ENCODE data around the gene TASP1.
A peak's percentile ranks its signal among the peaks of the same experiment; 100 is the strongest.
"Not testable (repeated sequence)": the region's sequence is repeated elsewhere in the genome, so short reads cannot be mapped to it uniquely, and the experiment has no call there.

Gene TASP1

DNA sequence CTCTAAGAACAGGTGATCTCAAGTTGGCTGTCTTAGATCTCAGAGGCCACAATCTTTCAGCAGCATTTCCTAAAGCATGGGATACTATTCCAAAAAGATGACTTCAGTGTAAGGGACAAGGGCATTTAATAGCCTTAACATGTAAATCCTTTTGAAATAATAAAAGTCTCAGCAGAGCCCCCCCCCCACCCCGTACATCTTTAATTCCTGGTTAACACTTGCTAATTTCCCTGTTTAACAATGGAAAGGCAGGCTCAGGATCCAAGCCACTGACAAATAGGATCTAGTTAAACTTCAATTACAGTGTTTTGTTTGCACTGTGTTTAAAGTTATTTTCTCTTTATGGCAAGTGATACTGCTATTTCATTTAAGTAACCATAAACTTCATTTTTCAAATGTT, 12.0 kb downstream of the TASP1 start:
- H3K27me3 Mint-ChIP-seq, result no peaks in the 10 kb centered on the region
- H3K27ac Mint-ChIP-seq, result no peak overlapping the region
- peaks cover 3% of the 10 kb centered on the region in 2 donors for H3K4me1 Mint-ChIP-seq (ENCODE audit: low read depth in 2 of 2)
- peaks cover 20% of the 10 kb centered on the region for H3K36me3 Mint-ChIP-seq (ENCODE audit: insufficient read depth)
- ATAC-seq (replicated peaks) (no peak), DNase-seq (no peak)
- H3K9me3 Mint-ChIP-seq, result no peaks in the 10 kb centered on the region
- no peak overlapping the region for H3K4me3 Mint-ChIP-seq

DNA sequence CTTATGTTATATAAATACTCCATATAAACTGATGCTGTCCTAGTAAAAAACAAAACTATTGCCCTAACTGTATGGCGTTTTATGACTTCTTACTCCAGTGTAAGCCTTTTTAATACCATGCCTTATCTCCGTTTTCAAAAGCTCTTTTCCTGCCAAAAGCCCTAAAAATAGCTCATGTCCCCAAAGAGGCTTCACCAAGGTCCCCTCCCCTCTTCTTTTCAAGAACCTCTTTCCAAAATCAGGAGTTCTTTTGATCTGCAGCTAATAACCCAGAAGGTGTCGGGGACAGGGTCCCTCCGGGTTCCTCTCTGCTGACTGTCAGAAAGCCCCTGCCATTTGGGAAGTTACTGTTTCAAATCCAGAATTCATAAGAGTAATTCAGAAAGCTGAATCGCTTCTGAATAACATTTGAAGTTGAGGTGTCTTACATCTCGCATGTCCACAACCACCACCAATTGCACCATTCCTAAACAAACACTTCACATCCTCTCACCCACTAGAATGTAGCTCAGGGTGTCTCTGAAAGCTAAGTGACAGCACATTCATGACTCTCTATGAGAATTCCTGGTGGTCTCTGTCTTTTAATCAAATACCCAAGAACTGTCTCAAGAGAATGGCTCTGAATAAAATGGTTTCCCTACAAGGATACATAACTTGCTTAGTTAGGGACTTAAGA, 13.3 kb downstream of the TASP1 start:
- Mint-ChIP-seq H3K27me3 (no peaks in the 10 kb centered on the region), H3K27ac (no peak overlapping the region), H3K36me3 (ENCODE audit: insufficient read depth) (peaks cover 20% of the 10 kb centered on the region), H3K9me3 (no peaks in the 10 kb centered on the region), H3K4me1 (ENCODE audit: low read depth in 2 of 2) (peaks cover 3% of the 10 kb centered on the region in 2 donors), H3K4me3 (no peak overlapping the region)
- DNase-seq (no peak), ATAC-seq (replicated peaks) (no peak)

DNA sequence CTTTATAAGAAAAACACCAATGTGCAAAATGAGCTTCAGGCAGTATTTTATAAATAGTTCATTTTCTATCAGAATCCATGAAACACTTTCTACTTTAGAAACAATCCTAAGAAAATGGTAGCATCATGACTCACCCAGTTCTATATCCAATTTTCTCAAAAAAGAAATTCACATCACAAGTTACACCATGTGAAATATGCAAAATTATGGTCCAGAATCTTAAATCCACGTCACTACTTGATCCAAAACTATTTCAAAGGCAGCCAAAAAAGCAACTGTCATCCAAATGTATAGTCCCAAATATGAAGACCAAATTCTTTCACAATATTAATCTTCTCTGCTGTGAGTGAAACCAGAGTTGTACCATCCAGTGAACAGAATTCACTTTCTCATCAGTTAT, 19.3 kb downstream of the TASP1 start:
- Mint-ChIP-seq H3K36me3 (ENCODE audit: insufficient read depth) (peaks cover 13% of the 10 kb centered on the region), H3K27ac (peak overlapping the region in 1 of 2 donors; percentile 52)
- ATAC-seq (replicated peaks); H3K4me1 Mint-ChIP-seq (ENCODE audit: low read depth in 2 of 2); H3K27me3 Mint-ChIP-seq; H3K4me3 Mint-ChIP-seq; DNase-seq; H3K9me3 Mint-ChIP-seq: not testable (repeated sequence)

DNA sequence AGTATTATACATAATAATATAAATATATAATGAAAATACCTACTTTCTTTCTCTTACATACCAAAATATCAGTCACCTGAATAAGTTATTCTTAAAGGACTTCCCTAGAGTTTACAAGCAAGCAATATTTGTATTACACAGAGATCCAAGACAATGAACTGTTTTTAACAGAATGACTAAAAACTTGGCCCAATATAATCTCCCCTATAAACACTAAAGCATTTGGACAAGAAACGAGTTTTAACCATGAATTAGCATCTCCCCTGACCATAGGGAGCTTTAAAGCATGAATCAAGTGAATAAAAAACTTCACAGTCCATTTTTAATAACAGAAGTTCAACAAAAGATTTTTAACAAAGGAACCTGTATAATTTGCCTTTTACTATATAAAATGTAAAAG, 20.3 kb downstream of the TASP1 start:
- not testable (repeated sequence) for H3K9me3 Mint-ChIP-seq; H3K4me1 Mint-ChIP-seq (ENCODE audit: low read depth in 2 of 2); ATAC-seq (replicated peaks); H3K27ac Mint-ChIP-seq; DNase-seq; H3K4me3 Mint-ChIP-seq; H3K27me3 Mint-ChIP-seq
- H3K36me3 Mint-ChIP-seq (ENCODE audit: insufficient read depth), result peaks cover 13% of the 10 kb centered on the region

DNA sequence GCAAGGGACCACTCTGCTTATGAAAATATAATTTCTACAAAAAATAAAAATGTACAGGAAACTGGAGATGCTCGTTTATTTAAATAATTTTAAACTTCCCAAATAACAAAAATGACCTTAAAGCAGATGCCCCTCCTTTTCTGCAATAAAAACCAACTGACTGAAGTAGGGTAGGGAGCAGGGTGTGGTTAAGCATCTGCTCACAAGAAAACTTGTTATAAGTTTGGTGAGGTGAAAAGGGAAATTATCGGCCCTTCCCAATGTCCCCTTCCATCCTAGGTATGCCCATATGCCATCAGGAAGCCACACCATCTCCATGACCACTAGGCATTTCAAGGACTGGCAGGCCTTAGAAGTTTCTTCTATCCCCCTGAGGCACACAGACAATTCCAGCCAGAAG, 21.1 kb downstream of the TASP1 start:
- not testable (repeated sequence) for H3K9me3 Mint-ChIP-seq; DNase-seq; H3K36me3 Mint-ChIP-seq (ENCODE audit: insufficient read depth); H3K27ac Mint-ChIP-seq; H3K4me1 Mint-ChIP-seq (ENCODE audit: low read depth in 2 of 2); H3K4me3 Mint-ChIP-seq; ATAC-seq (replicated peaks); H3K27me3 Mint-ChIP-seq

DNA sequence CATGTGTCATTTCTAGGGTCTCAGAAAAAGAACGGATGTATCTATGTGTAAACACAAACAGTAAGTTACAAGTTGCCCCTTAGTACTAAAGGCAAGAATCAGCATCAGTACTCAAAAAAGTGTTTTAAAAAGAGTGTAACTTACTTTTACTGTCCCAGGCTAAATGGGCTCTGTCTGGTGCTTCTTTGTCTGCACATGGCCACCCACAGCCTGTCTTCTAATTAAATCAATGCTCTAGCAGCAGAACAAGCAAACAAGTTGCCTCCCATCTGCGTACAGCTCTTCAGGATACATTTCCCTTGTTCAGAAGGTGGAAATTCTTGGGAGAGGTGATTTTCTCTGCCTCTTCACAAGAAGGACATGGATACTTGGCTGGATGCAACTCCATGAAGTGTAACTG, 22.0 kb downstream of the TASP1 start:
- not testable (repeated sequence) for H3K27me3 Mint-ChIP-seq; H3K27ac Mint-ChIP-seq; DNase-seq; H3K4me3 Mint-ChIP-seq; H3K4me1 Mint-ChIP-seq (ENCODE audit: low read depth in 2 of 2); H3K36me3 Mint-ChIP-seq (ENCODE audit: insufficient read depth); H3K9me3 Mint-ChIP-seq; ATAC-seq (replicated peaks)

DNA sequence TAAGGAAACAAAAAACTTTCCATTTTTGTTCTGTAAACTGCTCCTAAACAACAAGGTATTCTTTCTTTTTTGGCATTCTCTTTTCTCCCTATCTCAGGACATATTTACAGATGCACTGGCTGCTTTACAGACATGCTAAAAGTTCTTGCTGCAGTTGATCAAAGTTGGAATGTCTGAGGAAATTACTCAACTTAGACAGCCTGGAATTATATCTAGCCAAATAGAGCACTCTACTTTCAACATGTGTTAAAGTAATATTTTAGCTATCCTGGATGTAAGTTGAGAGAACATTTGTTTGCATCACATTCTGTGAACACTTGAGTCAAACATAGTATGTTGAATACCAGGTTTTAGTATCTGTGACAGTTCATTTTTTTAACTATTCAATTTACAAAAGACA, 24.8 kb downstream of the TASP1 start:
- H3K36me3 Mint-ChIP-seq (ENCODE audit: insufficient read depth), result peaks cover 13% of the 10 kb centered on the region
- no peaks in the 10 kb centered on the region for H3K9me3 Mint-ChIP-seq
- H3K27me3 Mint-ChIP-seq, result no peaks in the 10 kb centered on the region
- no peak overlapping the region for H3K4me3 Mint-ChIP-seq
- DNase-seq (no peak), ATAC-seq (replicated peaks) (no peak)
- H3K27ac Mint-ChIP-seq, result no peak overlapping the region
- H3K4me1 Mint-ChIP-seq (ENCODE audit: low read depth in 2 of 2), result peaks cover 0 to 3% of the 10 kb centered on the region in 2 donors

DNA sequence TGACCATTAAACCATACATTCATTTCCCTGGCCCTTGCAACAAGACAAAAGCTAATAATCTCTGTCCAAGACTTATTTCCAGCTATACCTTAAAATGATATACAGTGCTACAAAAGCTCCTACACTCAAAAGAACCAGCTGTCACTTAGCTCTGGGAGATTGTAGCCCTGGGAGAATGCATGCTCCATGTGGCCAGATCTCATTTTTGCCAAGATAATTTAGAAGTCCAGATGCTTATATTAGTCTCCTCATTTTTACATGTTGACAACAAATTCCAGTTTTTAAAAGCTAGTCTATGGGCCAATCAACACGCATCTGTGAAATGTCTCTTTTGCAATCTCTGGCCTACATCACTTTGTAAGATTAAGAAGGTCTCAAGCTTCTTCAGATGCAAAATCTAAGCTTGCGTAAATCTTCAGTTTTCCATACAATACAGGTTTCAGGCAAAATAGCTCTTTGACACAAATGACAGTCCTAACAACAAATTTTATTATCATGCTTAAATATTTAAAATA, 27.1 kb downstream of the TASP1 start:
- no peak overlapping the region for H3K27ac Mint-ChIP-seq
- no peaks in the 10 kb centered on the region for H3K9me3 Mint-ChIP-seq
- H3K27me3 Mint-ChIP-seq, result no peaks in the 10 kb centered on the region
- DNase-seq (no peak), ATAC-seq (replicated peaks) (no peak)
- H3K4me3 Mint-ChIP-seq, result no peak overlapping the region
- peaks cover 0 to 3% of the 10 kb centered on the region in 2 donors for H3K4me1 Mint-ChIP-seq (ENCODE audit: low read depth in 2 of 2)
- peaks cover 11% of the 10 kb centered on the region for H3K36me3 Mint-ChIP-seq (ENCODE audit: insufficient read depth)

DNA sequence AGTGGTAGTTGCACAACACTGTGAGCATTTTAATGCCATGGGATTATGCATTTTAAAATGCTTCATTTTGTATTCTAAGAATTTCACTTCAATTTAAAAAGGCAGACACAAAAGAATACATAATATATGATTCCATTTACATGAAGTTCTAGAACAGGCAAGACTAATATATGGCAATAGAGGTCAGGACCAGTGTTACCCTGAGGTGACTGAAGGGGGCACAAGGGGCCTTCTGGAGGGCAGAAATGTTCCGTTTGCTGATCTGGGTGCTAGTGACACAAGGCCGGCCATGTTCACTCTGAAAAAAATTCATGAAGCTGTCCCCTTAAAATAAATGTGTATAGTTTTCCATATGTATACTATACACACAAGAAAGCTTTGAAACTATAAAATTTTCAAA, 28.5 kb downstream of the TASP1 start:
- DNase-seq, result no peak
- no peak overlapping the region for H3K27ac Mint-ChIP-seq
- H3K36me3 Mint-ChIP-seq (ENCODE audit: insufficient read depth), result peaks cover 15% of the 10 kb centered on the region
- H3K4me3 Mint-ChIP-seq, result no peak overlapping the region
- no peaks in the 10 kb centered on the region for H3K27me3 Mint-ChIP-seq
- ATAC-seq (replicated peaks), result no peak
- H3K9me3 Mint-ChIP-seq, result no peaks in the 10 kb centered on the region
- peaks cover 0 to 2% of the 10 kb centered on the region in 2 donors for H3K4me1 Mint-ChIP-seq (ENCODE audit: low read depth in 2 of 2)

DNA sequence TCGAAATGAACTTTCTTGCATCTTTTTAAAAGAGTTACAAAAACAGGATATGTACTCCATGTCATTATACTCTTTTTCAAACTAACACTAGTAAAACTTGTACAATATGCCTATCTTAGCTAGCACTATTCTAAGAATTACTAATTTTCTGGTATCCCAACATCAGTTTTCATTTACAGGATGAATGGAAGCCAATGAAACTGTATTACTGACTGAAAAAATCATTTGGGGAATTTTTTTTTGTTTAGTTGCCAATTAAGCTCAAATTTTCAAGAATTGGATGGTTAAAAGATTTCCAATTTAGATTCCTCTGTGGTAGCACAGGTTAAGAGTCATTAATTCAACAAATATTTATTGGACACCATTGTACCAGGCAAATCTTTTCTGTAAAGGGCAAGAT, 30.7 kb downstream of the TASP1 start:
- DNase-seq, result no peak
- Mint-ChIP-seq H3K4me1 (ENCODE audit: low read depth in 2 of 2) (peaks cover 0 to 8% of the 10 kb centered on the region in 2 donors), H3K4me3 (no peak overlapping the region), H3K27ac (no peak overlapping the region), H3K27me3 (no peaks in the 10 kb centered on the region), H3K9me3 (no peaks in the 10 kb centered on the region), H3K36me3 (ENCODE audit: insufficient read depth) (peaks cover 15% of the 10 kb centered on the region)
- ATAC-seq (replicated peaks), result no peak

DNA sequence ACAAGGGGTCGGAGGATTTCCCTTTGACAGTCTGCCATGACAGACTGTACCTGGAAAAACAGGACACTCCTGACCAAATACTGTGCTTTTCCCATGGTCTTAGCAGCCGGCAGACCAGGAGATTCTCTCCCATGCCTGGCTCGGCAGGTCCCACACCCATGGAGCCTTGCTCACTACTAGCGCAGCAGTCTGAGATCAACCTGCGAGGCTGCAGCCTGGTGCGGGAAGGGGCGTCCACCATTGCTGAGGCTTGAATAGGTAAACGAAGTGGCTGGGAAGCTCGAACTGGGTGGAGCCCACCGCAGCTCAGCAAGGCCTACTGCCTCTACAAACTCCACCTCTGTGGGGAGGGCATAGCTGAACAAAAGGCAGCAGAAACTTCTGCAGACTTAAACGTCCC, 45.3 kb downstream of the TASP1 start:
- ATAC-seq (replicated peaks); H3K4me3 Mint-ChIP-seq; H3K9me3 Mint-ChIP-seq; H3K36me3 Mint-ChIP-seq (ENCODE audit: insufficient read depth); DNase-seq; H3K27me3 Mint-ChIP-seq; H3K27ac Mint-ChIP-seq: not testable (repeated sequence)
- H3K4me1 Mint-ChIP-seq (ENCODE audit: low read depth in 2 of 2), result peaks cover 4 to 26% of the 10 kb centered on the region in 2 donors

DNA sequence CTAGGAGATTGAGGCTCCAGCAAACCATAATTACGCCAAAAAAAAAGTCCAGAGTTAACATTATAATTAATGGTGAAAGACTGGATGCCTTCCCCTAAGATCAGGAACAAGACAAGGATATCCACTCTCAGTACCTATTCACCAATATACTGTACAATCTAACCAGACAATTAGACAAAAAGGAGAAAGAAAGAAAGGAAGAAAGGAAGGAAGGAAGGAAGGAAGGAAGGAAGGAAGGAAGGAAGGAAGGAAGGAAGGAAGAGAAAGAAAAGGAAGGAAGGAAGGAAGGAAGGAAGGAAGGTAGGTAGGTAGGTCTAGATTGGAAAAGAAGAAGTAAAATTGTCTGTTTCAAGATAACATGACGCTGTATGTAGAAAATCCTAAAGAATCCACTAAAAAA, 50.7 kb downstream of the TASP1 start:
- Mint-ChIP-seq H3K4me3 (no peak overlapping the region), H3K4me1 (ENCODE audit: low read depth in 2 of 2) (peaks cover 0 to 9% of the 10 kb centered on the region in 2 donors), H3K36me3 (ENCODE audit: insufficient read depth) (no peaks in the 10 kb centered on the region), H3K27ac (no peak overlapping the region), H3K9me3 (no peaks in the 10 kb centered on the region), H3K27me3 (no peaks in the 10 kb centered on the region)
- ATAC-seq (replicated peaks) (no peak), DNase-seq (no peak)

DNA sequence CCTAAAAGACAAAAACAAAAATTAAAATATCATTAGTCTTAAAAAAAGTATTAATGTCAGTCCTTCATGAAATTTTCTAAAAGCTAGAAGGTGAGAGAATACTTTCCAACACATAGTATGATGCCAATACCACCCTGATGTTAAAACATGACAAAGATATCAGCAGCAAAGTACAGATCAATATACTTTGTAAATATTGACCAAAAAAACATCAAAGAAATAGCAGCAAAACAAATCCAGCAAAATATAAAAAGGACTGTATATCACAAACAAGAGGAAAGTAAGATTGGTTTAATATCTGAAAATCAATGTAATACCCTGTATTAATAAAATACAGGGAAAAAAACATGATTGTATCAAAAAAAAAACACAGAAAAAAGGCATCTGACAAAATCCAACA, 51.4 kb downstream of the TASP1 start:
- peaks cover 0 to 9% of the 10 kb centered on the region in 2 donors for H3K4me1 Mint-ChIP-seq (ENCODE audit: low read depth in 2 of 2)
- H3K27ac Mint-ChIP-seq, result no peak overlapping the region
- ATAC-seq (replicated peaks) (no peak), DNase-seq (no peak)
- H3K36me3 Mint-ChIP-seq (ENCODE audit: insufficient read depth), result no peaks in the 10 kb centered on the region
- no peaks in the 10 kb centered on the region for H3K27me3 Mint-ChIP-seq
- H3K9me3 Mint-ChIP-seq, result no peaks in the 10 kb centered on the region
- no peak overlapping the region for H3K4me3 Mint-ChIP-seq

DNA sequence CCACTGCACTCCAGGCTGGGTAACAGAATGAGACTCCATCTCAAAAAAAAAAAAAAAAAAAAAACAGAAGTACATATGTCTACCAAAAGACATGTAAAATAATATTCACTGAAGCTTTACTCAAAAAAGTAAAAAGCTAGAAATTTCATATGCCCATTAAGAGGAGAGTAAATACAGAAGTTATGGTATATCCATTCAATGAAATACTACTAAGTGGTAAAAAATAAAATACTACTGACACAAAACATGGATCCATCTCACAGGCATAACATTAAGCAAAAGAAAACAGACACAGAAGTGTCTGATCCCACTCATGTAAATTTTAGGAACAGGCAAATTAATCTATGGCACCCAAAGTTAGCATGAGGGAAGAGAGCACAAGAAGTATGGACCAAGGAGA, 52.6 kb downstream of the TASP1 start:
- Mint-ChIP-seq H3K4me3 (no peak overlapping the region), H3K9me3 (no peaks in the 10 kb centered on the region), H3K27ac (no peak overlapping the region), H3K4me1 (ENCODE audit: low read depth in 2 of 2) (peaks cover 0 to 8% of the 10 kb centered on the region in 2 donors), H3K27me3 (no peaks in the 10 kb centered on the region), H3K36me3 (ENCODE audit: insufficient read depth) (no peaks in the 10 kb centered on the region)
- ATAC-seq (replicated peaks) (no peak), DNase-seq (no peak)

Measured in effector memory CD8-positive, alpha-beta T cell (primary cell).